Hematopoietic multipotent progenitor cell treated with erythropoietin and hydrocortisone succinate and interleukin-3 and kit ligand, for 4 days (in vitro differentiated cells): Measurements from ENCODE around the gene DCTN2.
"Not testable (repeated sequence)": the region's sequence is repeated elsewhere in the genome, so short reads cannot be mapped to it uniquely, and the experiment has no call there.

Source experiments
- DNase-seq: peaks from one replicate; pipeline ENCODE4 v3.0.0-alpha.2; 2015

The DCTN2 gene

DNA sequence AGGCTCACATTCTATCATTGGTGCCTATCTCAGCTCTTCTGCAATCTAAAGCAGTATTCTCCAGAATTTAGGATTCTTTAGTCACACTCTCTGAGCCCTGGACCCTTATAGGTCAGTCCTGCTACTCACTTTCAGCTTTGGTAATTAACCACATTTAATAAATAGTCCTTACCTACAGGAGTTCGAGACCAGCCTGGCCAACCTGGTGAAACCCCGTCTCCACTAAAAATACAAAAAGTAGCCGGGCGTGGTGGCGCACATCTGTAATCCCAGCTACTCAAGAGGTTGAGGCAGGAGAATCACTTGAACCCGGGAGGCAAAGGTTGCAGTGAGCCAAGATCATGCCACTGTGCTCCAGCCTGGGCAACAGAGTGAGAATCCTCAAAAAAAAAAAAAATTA is 33.3 kb downstream of the DCTN2 start:
- not testable (repeated sequence) for DNase-seq

DNA sequence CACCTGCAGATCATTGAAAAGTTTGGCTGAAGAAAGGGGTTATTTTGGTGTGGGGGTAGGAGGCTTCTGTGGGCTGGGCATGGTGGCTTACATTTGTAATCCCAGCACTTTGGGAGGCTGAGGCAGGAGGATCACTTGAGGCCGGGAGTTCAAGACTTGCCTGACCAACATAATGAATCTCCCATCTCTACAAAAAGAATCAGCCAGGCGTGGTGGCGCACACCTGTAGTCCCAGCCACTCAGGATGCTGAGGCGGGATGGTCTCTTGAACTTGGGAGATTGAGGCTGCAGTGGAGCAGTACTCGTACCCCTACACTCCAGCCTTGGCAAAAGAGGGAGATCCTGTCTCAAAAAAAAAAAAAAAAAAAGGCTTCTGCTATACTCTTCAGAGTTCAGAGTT is 33.7 kb downstream of the DCTN2 start:
- no peak for DNase-seq

DNA sequence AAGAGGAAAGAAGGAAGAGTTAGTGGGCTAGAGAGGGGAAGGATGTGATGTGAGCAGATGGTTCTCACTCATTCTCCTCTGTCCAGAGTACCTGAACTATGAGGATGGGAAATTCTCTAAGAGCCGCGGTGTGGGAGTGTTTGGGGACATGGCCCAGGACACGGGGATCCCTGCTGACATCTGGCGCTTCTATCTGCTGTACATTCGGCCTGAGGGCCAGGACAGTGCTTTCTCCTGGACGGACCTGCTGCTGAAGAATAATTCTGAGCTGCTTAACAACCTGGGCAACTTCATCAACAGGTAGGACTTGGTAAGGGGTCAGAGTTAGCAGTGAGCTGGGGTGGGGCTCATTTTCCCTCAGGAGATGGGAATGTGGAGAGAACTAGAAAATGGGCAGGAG is 34.3 kb downstream of the DCTN2 start:
- DNase-seq: no peak

DNA sequence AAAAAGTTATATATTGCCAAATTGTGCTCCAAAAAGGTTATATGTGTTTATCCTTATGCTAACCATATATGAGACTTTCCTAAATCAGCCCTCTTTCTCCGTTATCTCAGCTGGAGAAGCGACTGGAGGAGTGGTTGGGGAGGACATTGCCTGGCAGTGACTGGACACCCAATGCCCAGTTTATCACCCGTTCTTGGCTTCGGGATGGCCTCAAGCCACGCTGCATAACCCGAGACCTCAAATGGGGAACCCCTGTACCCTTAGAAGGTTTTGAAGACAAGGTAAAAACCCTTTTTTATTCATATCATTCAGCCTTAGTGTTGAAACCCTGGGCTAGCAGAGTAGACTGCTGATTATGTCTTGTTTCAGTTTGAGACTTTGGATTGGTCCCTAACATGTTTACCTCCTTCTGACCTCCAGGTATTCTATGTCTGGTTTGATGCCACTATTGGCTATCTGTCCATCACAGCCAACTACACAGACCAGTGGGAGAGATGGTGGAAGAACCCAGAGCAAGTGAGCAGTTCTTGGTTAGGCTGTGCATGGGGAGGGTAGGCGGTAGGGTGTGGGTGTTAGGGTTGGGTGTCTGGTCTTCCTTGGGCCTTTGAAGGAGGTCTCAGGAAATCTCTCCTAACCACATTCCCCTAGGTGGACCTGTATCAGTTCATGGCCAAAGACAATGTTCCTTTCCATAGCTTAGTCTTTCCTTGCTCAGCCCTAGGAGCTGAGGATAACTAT is 35.2 kb downstream of the DCTN2 start:
- DNase-seq: no peak

DNA sequence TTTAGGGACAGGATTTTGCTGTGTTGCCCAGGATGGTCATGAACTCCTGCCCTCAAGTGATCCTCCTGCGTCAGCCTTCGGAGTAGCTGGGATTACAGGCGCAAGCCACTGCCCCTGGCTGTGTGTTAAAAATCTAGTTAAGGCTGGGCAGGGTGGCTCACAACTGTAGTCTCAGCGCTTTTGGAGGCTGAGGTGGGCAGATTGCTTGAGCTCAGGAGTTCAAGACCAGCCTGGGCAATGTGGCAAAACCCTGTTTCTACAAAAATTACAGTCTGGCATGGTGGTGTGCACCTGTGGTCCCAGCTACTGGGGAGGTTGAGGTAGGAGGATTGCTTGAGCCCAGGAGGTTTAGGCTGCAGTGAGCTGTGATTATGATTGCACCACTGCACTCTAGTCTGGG is 35.8 kb downstream of the DCTN2 start:
- DNase-seq: no peak

DNA sequence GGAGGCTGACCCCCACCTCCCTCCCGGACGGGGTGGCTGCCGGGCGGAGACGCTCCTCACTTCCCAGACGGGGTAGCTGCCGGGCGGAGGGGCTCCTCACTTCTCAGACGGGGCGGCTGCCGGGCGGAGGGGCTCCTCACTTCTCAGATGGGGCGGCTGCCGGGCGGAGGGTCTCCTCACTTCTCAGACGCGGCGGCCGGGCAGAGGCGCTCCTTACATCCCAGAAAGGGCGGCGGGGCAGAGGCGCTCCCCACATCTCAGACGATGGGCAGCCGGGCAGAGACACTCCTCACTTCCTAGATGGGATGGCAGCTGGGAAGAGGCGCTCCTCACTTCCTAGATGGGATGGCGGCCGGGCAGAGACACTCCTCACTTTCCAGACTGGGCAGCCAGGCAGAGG is 39.2 kb downstream of the DCTN2 start:
- DNase-seq: not testable (repeated sequence)

DNA sequence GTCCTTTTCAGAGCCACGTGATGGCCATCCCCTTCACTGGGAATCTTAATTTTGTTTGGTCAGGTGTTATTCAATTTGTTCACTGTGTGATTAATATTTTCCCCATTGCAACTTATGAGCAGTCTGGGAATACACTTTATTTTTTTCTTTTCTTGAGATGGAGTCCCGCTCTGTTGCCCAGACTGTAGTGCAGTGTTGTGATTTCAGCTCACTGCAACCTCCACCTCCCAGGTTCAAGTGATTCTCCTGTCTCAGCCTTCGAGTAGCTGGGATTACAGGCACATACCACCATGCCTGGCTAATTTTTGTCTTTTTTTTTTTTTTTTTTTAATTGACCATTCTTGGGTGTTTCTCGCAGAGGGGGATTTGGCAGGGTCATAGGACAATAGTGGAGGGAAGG is 40.5 kb downstream of the DCTN2 start:
- DNase-seq: not testable (repeated sequence)

DNA sequence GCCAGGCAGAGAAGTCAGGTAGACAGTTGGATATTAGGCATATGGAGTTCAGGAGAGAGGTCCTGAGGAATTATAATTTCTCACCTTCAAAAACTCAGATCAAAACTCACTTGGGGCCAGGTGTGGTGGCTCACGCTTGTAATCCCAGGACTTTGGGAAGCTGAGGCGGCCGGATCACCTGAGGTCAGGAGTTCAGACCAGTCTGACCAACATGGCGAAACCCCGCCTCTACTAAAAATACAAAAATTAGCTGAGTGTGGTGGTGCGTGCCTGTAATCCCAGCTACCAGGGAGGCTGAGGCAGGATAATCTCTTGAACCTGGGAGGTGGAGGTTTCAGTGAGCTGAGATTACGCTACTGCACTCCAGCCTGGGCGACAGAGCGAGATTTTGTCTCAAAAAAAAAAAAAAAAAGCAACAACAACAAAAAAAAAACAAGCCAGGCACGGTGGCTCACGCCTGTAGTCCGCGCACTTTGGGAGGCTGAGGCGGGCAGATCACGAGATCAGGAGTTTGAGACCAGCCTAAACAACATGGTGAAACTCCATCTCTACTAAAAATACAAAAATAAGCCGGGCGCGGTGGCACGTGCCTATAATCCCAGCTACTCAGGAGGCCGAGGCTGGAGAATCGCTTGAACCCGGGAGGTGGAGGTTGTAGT is 44.6 kb downstream of the DCTN2 start:
- DNase-seq: not testable (repeated sequence)

DNA sequence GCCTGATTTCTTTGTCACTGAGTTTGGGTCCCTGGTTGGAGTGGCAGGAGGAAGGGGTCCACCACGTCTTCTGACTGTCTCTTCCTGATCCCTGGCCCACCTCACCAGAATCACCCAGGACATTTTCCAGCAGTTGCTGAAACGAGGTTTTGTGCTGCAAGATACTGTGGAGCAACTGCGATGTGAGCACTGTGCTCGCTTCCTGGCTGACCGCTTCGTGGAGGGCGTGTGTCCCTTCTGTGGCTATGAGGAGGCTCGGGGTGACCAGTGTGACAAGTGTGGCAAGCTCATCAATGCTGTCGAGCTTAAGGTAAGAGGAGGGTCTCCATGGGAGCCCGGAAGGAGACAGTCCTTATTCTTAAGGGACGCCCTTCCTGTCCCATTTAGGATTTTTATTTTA is 46.8 kb downstream of the DCTN2 start:
- no peak for DNase-seq

DNA sequence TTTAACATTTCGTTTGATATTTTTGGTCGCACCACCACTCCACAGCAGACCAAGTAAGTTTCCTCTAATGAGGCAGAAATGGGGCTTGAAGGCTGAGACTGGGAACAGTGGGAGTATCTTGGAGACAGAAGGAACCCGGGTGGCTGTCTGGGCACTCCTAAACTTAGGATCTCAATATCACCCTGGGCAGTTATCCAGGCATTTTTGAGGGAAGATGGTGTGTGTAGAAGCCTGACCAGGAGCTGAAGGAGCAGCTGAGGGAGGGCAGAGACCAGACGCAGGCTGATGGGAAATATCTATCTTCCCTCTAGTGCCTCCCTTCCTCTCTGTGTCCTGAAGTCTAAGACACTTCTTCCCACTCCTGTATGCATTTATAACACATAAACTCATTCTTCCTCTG is 48.4 kb downstream of the DCTN2 start:
- DNase-seq: no peak

DNA sequence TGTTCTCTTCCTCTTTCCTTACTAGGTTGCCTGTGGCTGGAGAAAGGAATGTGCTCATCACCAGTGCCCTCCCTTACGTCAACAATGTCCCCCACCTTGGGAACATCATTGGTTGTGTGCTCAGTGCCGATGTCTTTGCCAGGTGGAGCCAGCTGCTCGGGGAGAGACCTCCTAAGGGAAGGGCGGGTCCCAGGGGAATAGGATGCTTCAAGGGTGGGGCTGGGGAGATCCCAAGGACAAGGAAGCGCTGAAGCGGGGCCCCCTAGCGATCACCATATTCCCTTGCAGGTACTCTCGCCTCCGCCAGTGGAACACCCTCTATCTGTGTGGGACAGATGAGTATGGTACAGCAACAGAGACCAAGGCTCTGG is 48.9 kb downstream of the DCTN2 start:
- DNase-seq: no peak

DNA sequence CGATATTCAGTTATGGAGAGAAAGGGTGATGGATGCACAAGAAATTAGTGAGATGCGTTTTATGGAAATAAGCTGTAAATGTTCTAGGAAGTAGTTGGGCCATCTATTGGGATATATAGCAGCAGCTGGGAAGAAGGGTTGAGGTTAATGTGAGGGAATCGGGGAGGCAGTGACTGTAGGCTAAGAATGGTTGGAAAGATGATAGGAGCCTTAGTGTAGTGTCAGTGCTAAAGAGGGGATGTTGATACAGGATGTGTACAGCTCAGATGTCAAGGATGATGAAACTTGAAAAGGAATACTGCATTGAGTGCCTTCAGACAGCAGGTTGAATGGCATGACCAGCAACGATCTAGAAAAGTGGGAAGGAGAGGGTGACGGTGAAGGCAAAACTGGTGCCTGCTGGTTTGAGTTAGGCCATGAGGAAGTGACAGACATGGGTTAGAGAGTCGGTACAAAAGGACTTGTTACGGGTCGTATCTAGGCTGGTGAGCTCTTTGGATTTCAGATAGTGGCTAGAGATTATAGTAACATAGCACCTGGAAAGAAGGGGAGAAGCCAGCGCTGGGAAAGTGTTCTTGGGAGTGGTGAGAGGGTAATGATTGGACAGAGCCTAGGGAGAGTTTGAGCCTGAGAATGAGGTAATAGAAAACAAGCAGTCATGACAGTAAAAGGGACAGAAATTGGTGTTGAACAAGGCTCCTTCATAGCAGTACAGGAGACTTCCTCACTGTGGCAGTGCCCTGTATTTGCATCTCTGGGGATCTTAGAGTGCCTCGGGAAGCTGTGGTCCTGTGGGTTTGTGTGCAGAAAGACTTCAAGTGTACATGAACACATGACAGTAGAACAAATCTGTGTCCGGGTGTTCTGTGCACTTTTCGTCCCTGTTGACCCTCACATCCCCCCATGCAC is 49.5 kb downstream of the DCTN2 start:
- DNase-seq: no peak

DNA sequence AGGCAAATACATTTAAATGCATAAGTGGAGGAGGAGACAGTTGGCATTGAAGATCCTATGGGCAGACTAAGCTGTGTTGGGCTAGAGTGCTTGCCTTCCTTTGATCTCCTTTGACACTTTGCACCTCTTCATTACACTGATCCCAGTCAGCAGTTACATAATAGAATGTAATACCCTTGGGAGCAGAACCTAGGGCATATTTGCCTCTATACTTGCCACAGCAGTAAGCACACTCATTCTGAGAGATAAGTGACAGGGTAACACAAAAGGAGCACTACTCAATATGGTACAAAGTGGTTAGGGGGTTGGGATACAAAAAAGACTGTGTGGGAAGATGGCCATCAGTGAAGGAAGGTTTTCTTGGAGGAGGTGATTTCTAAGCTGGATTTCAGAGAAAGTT is 50.2 kb downstream of the DCTN2 start:
- DNase-seq: no peak

DNA sequence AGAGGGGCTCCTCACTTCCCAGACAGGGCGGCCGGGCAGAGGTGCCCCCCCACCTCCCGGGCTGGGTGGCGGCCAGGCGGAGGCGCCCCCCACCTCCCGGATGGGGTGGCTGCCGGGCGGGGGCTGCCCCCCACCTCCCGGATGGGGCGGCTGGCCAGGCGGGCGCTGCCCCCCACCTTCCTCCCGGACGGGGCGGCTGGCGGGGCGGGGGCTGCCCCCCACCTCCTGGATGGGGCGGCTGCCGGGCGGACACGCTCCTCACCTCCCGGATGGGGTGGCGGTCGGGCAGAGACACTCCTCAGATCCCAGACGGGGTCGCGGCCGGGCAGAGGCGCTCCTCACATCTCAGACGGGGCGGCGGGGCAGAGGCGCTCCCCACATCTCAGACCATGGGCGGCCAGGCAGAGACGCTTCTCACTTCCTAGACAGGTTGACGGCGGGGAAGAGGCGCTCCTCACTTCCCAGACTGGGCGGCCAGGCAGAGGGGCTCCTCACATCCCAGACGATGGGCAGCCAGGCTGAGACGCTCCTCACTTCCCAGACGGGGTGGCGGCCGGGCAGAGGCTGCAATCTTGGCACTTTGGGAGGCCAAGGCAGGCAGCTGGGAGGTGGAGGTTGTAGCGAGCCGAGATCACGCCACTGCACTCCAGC is 51.8 kb downstream of the DCTN2 start:
- not testable (repeated sequence) for DNase-seq

DNA sequence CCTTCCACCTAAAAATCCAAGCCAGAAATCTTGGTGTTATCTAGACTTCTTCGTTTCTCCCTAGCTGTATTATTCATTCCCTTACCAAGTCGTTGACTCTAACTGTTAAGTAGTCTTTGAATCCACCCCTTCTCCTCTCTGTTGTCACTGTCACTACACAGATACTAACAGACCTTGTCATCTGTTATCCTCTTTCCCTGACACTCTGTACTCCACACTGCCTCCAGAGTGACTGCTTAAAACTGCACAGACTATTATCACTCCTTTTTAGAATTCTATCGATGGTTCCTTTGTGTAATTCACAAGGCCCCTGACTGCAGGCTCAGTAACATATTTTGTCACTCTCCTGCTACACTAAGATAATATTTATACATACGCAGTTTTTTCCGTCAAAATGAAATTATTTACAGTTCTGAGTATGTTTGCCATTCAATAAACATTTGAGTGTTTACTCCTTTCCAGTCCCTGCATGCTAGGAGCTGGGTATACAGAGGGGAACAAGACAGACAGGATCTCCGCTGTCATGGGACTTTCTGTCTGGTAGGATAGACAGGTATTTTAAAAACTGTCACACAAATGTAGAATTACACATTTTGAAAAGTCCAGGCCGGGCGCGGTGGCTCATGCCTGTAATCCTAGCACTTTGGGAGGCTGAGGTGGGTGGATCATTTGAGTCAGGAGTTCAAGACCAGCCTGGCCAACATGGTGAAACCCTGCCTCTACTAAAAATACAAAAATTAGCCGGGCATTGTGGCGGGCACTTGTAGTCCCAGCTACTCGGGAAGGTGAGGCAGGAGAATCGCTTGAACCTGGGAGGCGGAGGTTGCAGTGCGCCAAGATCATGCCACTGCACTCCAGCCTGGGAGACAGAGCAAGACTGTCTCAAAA is 55.4 kb downstream of the DCTN2 start:
- DNase-seq: peak; percentile 76

DNA sequence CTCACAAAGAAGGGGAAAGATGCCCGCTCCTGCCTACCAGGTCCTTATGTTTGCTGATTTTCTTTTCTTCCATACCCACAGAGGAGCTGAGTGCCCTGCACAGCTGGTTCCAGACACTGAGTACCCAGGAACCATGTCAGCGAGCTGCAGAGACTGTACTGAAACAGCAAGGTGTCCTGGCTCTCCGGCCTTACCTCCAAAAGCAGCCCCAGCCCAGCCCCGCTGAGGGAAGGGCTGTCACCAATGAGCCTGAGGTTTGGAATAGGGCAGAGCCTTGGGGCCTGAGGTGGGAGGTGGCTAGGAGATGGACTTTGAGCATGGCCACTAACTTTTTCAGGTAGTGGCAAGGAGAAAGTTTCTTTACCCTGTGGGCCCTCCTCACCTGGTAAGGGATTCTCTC is 56.9 kb downstream of the DCTN2 start:
- no peak for DNase-seq

DNA sequence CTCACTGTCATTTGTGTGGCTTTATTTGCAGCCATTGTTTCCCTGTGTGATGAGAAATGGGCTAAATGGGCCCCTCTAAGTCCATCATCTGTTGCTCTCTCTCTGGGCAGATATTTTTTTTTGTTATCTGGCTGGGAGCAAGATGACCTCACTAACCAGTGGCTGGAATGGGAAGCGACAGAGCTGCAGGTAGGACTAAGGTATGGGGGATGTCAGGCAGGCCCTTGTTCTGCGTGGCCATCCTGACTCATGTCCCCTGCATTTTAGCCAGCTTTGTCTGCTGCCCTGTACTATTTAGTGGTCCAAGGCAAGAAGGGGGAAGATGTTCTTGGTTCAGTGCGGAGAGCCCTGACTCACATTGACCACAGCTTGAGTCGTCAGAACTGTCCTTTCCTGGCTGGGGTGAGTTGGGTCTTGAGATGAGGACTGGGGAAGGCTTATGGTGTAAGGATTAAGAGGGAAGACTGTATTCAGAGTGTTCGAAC is 57.8 kb downstream of the DCTN2 start:
- DNase-seq: no peak

DNA sequence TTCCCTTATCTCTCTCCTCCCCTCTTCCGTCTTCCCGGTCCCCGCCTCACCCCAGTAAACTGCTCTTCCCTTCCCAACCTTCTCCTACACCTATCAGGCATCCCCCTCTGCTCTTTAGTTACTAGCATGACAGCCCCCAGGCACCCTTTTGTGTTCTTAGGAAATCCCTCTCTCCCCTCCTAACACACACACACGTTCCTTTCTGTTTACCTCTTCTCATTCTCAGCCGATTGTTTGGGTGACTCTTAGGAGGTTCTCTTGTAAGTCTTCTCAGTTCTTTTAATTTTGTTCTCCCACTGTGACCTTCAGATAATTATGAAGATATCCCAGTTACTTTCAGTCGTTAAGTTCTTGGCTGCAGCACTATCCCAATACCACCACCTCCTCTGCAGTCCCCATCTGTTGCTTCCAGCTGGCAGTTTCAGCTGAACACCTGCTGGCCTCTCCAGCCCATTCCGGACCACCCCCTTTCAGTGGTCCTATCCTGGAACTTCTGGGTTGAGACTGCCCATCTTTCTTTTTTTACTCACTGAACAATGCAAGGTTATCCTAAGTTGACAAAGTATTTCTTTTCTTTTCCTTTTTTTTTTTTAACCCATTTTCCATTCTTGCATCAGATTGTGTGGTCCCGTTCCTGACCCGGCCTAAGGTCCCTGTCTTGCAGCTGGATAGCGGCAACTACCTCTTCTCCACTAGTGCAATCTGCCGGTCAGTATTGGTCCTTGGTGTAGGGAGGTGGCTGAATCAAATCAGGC is 58.4 kb downstream of the DCTN2 start:
- no peak for DNase-seq

DNA sequence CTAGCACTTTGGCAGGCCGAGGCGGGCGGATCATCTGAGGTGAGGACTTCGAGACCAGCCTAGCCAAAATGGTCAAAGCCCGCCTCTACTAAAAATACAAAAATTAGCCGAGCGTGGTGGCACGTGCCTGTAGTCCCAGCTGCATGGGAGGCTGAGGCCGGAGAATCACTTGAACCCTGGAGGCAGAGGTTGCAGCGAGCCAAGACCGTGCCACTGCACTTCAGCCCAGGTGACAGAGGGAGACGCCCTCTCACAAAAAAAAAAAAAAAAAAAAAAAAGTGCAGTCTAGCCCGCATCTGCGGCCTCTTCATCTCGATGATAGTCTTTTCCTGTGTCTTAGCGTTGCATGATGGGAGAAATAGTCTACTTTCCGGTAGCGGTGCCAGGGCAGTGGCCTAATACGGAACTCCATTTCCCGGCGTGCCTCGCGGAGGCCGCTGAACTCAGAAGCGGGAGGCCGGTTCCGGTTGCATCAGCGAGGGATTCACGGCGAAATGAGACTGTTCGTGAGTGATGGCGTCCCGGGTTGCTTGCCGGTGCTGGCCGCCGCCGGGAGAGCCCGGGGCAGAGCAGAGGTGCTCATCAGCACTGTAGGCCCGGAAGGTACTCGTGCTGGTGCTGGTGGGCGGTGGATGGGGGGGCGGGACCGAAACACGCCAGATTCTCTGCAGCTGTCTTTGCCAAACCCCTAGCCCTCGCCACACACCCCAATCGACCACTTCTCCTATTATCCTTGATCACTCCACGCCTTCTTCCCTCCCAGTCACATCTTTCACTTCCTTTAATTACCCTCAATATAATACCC is 59.2 kb downstream of the DCTN2 start, which contains the start of gene MARS1:
Gene MARS1 (plus strand): TSS at position 472 of the 805 bp plus-strand sequence. CDS start 23 bp downstream, at position 495.
- DNase-seq: peak; percentile 99

DNA sequence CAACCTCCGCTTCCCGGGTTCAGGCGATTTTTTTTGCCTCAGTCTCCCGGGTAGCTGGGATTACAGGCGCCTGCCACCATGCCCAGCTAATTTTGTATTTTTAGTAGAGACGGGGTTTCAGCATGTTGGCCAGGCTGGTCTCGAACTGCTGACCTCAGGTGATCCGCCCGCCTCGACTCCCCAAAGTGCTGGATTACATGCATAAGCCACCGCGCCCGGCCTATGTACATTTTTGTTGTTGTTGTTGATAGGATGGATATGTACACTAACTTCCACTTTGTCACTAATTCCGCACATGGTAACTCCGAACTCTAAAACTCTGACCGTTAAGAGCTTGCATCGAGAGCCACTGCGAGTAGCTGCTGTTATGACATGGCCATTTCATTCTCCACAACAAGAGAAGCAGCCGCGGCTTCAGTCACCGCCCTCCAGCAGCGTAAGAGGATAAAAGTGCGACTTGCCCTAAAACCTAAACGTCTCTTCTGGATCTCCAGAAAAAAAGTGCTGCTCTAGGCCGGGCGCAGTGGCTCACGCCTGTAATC is 59.9 kb downstream of the DCTN2 start:
- no peak for DNase-seq
